ENCODE results near the gene PDE7B. TPM values are rescaled to one million over a fixed set of nuclear protein-coding genes. Genes with fewer than 3 reads are reported as not detected.

The PDE7B gene
- total RNA-seq, 4 donors from 2014 or later, result 12.9 to 22.5 (median 16.4) TPM

DNA sequence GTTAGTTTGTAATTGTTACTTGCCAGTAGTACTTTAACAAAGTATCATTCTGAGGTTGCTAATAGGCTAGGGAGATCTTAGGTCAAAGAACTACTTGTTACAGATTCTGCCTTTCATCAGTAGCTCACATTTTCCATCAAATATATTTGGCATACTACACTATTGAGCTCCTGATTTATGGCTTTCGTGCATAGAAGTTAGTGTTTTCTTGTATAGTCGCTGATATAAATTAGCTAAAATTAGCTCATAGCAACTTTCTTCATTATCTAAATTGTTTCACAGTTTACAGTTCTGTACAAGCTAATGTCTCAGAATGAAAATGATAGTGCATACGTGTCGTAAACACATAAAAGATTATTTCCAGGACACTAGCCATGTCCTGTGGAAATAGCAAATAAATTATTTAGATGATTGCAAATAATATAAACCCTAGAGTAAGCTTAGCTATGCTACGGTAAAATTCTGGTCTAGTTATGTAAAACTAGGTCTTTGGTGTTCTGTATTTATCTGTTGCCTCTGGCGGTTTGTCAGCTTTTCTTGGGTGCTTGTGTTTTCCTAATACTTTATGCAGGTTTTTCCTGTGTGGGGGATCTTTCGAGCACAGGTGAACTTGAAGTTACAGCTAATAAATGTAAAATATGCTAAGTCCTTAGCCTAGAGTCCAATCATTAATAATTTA is 15.1 kb downstream of the PDE7B start:
- TF ChIP-seq EP300 (IDR thresholded peaks at IDR 0.05) (no peak), POLR2A (IDR thresholded peaks at IDR 0.05) (no peak)
- TF ChIP-seq, protein P1, sequence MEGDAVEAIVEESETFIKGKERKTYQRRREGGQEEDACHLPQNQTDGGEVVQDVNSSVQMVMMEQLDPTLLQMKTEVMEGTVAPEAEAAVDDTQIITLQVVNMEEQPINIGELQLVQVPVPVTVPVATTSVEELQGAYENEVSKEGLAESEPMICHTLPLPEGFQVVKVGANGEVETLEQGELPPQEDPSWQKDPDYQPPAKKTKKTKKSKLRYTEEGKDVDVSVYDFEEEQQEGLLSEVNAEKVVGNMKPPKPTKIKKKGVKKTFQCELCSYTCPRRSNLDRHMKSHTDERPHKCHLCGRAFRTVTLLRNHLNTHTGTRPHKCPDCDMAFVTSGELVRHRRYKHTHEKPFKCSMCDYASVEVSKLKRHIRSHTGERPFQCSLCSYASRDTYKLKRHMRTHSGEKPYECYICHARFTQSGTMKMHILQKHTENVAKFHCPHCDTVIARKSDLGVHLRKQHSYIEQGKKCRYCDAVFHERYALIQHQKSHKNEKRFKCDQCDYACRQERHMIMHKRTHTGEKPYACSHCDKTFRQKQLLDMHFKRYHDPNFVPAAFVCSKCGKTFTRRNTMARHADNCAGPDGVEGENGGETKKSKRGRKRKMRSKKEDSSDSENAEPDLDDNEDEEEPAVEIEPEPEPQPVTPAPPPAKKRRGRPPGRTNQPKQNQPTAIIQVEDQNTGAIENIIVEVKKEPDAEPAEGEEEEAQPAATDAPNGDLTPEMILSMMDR (IDR thresholded peaks at IDR 0.05), result no peak
- H3K4me3 ChIP-seq, result no peak overlapping the region
- no peaks in the 10 kb centered on the region for H3K27me3 ChIP-seq
- H3K27ac ChIP-seq, result no peak overlapping the region
- DNase-seq (ENCODE audit: low spot score in 2 of 2), result no peak
- H3K36me3 ChIP-seq, result no peaks in the 10 kb centered on the region
- H3K4me1 ChIP-seq, result peaks cover 0 to 11% (median 0%) of the 10 kb centered on the region in 4 donors
- peaks cover 0 to 2% (median 0%) of the 10 kb centered on the region in 4 donors for H3K9me3 ChIP-seq
- 46 to 50% methylated on average over 7 of the region's 7 CpGs for WGBS, 2 donors

DNA sequence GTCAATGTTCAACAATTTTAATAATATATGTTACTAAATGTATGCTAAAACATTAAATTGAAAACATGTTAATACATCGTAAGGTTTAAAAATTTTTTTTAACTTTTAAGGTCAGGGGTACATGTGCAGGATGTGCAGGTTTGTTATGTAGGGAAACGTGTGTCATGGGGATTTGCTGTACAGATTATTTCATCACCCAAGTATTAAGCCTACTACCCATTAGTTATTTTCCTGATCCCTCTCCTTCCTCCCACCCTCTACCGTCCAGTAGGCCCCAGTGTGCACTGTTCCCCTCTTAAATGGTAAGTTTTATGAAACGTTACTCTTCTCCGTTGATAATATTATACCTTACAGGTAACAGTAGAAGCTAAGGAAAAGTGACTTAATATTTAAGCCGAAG is 15.8 kb downstream of the PDE7B start:
- peaks cover 0 to 2% (median 0%) of the 10 kb centered on the region in 4 donors for H3K9me3 ChIP-seq
- no peaks in the 10 kb centered on the region for H3K36me3 ChIP-seq
- no peaks in the 10 kb centered on the region for H3K27me3 ChIP-seq
- TF ChIP-seq POLR2A (IDR thresholded peaks at IDR 0.05), result no peak
- TF ChIP-seq, protein P1 (IDR thresholded peaks at IDR 0.05), result no peak
- TF ChIP-seq EP300 (IDR thresholded peaks at IDR 0.05), result no peak
- no peak overlapping the region for H3K4me3 ChIP-seq
- no peak for DNase-seq (ENCODE audit: low spot score in 2 of 2)
- H3K4me1 ChIP-seq, result peaks cover 0 to 15% (median 0%) of the 10 kb centered on the region in 4 donors
- no peak overlapping the region for H3K27ac ChIP-seq
- WGBS, 2 donors, result 66 to 74% methylated on average over 6 of the region's 6 CpGs

DNA sequence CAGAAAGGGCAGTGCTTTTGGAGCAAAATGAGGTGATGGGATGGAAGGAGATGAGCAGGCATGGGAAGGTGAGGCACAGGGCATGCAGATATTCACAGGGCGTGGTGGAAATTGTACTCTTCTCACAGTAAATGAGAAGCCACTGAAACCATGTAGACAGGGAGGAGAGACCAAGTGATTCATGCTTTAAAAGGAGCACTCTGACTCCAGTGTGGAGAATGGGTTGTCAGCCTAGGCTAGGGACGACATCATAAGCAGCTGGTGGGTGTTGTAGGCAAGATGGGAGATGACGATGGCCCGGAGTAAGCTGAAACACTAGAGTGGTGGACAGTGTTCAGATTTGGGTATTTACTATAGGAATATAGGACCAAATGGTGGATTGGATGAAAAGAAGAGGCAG is 18.4 kb downstream of the PDE7B start:
- Histone ChIP-seq H3K27me3 (no peaks in the 10 kb centered on the region), H3K4me3 (no peak overlapping the region), H3K27ac (no peak overlapping the region), H3K9me3 (peaks cover 0 to 2% (median 0%) of the 10 kb centered on the region in 4 donors), H3K36me3 (no peaks in the 10 kb centered on the region), H3K4me1 (peaks cover 0 to 13% (median 0%) of the 10 kb centered on the region in 4 donors)
- 92 to 98% methylated on average over 4 of the region's 4 CpGs for WGBS, 2 donors
- DNase-seq (ENCODE audit: low spot score in 2 of 2), result no peak
- no peak for TF ChIP-seq POLR2A (IDR thresholded peaks at IDR 0.05)
- TF ChIP-seq EP300 (IDR thresholded peaks at IDR 0.05), result no peak
- TF ChIP-seq, protein P1 (IDR thresholded peaks at IDR 0.05), result no peak

DNA sequence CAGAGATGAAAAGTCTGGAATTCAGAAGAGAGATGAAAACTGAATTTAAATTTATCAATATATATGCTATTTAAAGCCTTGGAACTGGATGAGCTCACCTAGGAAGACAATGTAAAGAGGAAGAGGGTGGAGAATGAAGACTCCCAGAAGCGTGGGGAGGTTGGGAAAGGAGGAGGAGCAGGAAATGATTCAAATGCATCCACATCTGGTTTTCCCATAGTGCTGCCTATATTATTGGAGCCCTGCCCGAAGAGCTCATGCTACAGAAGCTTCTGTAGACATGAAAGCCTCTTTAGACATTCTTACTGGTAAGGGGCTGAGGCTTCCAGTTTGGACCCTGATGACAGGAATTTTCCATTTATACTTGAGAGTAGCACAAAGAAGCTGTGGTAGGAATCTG is 19.2 kb downstream of the PDE7B start:
- no peaks in the 10 kb centered on the region for H3K36me3 ChIP-seq
- no peak for DNase-seq (ENCODE audit: low spot score in 2 of 2)
- H3K4me3 ChIP-seq, result no peak overlapping the region
- TF ChIP-seq, protein P1 (IDR thresholded peaks at IDR 0.05), result no peak
- peaks cover 0 to 13% (median 0%) of the 10 kb centered on the region in 4 donors for H3K4me1 ChIP-seq
- H3K27me3 ChIP-seq, result no peaks in the 10 kb centered on the region
- H3K27ac ChIP-seq, result peak overlapping the region in 1 of 4 donors; percentile 47
- WGBS, 2 donors, result 54 to 57% methylated on average over 2 of the region's 2 CpGs
- H3K9me3 ChIP-seq, result no peaks in the 10 kb centered on the region

DNA sequence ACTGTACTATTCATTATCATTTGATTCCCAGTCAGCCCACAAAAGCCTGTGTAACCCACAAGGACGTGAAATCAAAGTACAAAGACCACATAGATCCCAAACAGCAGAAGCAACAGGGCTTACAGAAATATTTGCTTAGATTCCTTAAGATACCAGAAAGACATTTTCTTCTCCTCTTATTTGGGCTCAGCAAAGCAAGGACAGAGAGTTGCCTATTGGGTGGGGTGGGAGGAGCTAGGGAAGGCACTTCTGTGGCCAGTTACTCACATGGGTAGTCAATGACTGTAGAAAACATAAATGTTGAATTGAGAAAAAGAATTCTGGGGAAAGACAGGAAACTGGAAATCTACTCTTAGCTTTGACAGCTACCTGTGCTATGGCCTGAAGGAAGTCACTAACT is 19.8 kb downstream of the PDE7B start:
- 40 to 51% methylated on average over 1 of the region's 1 CpG for WGBS, 2 donors
- Histone ChIP-seq H3K4me1 (peaks cover 0 to 13% (median 0%) of the 10 kb centered on the region in 4 donors), H3K36me3 (no peaks in the 10 kb centered on the region), H3K9me3 (no peaks in the 10 kb centered on the region), H3K27ac (peak overlapping the region in 2 of 4 donors; percentile 39 to 47), H3K4me3 (no peak overlapping the region), H3K27me3 (no peaks in the 10 kb centered on the region)
- no peak for TF ChIP-seq POLR2A (IDR thresholded peaks at IDR 0.05)
- TF ChIP-seq, protein P1 (IDR thresholded peaks at IDR 0.05), result no peak
- TF ChIP-seq EP300 (IDR thresholded peaks at IDR 0.05), result no peak
- DNase-seq (ENCODE audit: low spot score in 2 of 2), result no peak

Measured in tibial nerve (tissue), 4 donors.